ENCODE measurements around the gene ACSL3.

DNA sequence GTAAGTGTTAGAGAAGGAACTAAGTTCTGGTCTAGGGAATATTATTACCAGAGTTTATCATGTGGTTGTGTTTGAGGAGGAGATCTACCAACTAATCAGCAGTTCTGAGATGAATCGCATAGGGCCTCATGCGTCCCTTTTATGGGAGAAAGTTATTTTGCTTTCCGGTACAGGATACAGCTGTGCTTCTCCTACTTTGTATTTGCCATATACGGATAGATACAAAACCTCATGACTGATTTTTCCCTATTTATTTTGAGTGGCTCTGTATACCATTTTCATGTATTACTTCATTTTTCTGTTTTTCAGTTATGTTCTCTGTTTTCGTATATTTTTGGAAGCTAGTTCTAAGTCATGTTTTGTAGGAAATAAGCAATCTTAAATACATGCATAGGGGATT lies 66.8 kb downstream of the ACSL3 start:
- TF ChIP-seq, protein P1, sequence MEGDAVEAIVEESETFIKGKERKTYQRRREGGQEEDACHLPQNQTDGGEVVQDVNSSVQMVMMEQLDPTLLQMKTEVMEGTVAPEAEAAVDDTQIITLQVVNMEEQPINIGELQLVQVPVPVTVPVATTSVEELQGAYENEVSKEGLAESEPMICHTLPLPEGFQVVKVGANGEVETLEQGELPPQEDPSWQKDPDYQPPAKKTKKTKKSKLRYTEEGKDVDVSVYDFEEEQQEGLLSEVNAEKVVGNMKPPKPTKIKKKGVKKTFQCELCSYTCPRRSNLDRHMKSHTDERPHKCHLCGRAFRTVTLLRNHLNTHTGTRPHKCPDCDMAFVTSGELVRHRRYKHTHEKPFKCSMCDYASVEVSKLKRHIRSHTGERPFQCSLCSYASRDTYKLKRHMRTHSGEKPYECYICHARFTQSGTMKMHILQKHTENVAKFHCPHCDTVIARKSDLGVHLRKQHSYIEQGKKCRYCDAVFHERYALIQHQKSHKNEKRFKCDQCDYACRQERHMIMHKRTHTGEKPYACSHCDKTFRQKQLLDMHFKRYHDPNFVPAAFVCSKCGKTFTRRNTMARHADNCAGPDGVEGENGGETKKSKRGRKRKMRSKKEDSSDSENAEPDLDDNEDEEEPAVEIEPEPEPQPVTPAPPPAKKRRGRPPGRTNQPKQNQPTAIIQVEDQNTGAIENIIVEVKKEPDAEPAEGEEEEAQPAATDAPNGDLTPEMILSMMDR (IDR thresholded peaks at IDR 0.05; ENCODE audit: insufficient read depth, low read length): no peak
- TF ChIP-seq POLR2AphosphoS5 (IDR thresholded peaks at IDR 0.05; ENCODE audit: low read depth): no peak
- TF ChIP-seq, protein P2, sequence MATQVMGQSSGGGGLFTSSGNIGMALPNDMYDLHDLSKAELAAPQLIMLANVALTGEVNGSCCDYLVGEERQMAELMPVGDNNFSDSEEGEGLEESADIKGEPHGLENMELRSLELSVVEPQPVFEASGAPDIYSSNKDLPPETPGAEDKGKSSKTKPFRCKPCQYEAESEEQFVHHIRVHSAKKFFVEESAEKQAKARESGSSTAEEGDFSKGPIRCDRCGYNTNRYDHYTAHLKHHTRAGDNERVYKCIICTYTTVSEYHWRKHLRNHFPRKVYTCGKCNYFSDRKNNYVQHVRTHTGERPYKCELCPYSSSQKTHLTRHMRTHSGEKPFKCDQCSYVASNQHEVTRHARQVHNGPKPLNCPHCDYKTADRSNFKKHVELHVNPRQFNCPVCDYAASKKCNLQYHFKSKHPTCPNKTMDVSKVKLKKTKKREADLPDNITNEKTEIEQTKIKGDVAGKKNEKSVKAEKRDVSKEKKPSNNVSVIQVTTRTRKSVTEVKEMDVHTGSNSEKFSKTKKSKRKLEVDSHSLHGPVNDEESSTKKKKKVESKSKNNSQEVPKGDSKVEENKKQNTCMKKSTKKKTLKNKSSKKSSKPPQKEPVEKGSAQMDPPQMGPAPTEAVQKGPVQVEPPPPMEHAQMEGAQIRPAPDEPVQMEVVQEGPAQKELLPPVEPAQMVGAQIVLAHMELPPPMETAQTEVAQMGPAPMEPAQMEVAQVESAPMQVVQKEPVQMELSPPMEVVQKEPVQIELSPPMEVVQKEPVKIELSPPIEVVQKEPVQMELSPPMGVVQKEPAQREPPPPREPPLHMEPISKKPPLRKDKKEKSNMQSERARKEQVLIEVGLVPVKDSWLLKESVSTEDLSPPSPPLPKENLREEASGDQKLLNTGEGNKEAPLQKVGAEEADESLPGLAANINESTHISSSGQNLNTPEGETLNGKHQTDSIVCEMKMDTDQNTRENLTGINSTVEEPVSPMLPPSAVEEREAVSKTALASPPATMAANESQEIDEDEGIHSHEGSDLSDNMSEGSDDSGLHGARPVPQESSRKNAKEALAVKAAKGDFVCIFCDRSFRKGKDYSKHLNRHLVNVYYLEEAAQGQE (IDR thresholded peaks at IDR 0.05; ENCODE audit: insufficient replicate concordance, low read depth): no peak
